H1 (cell line): ENCODE results near the gene PRKAR1B. TPM values are rescaled to one million over a fixed set of nuclear protein-coding genes. Genes with fewer than 3 reads are reported as not detected.

ENCODE experiments used
- CTCF ChIA-PET: fragments of 300-600 bp; sonication (Branson Sonifier 250); formaldehyde crosslinking; loops from one replicate; lab custom pipeline; 2021; ENCODE audit not compliant: partially characterized antibody; lab: Charles Lee
- POLR2A ChIA-PET: fragments of 300-600 bp; sonication (Branson Sonifier 250); formaldehyde crosslinking; loops from one replicate; lab custom pipeline; 2021; ENCODE audit warnings: inconsistent platforms; ENCODE audit not compliant: partially characterized antibody; lab: Charles Lee
- DNase-seq, 2 experiments: peaks; one replicate each; pipeline versions ENCODE4 v3.0.0 to v3.0.0-alpha.2; 2010 to 2022; ENCODE audit warnings: low spot score in 2 of 2, low read depth in 1 of 2, mixed read lengths in 1 of 2
- FAIRE-seq: peaks from 2 replicates; lab custom pipeline; 2011; peaks lifted over from hg19 to GRCh38; lab: Jason Lieb, UNC
- H2AFZ ChIP-seq: 2 replicates; pipeline ENCODE4 v1.8.1; 2012; ENCODE audit warnings: low read length, inconsistent platforms
- H2AK5ac ChIP-seq: 2 replicates; pipeline ENCODE4 v1.6.1; 2013; ENCODE audit warnings: low read depth, low read length
- H2BK120ac ChIP-seq: replicated peaks from 2 replicates; pipeline ENCODE3; 2013; ENCODE audit warnings: low read depth, low read length, inconsistent platforms
- H2BK12ac ChIP-seq: 2 replicates; pipeline ENCODE4 v1.6.1; 2013; ENCODE audit warnings: low read depth, low read length
- H2BK15ac ChIP-seq: 2 replicates; pipeline ENCODE4 v1.6.1; 2013; ENCODE audit warnings: low read length
- H2BK20ac ChIP-seq: 2 replicates; pipeline ENCODE4 v1.6.1; 2013; ENCODE audit warnings: low read length
- H2BK5ac ChIP-seq: 2 replicates; pipeline ENCODE4 v1.6.1; 2013; ENCODE audit warnings: low read depth, low read length
- H3K14ac ChIP-seq: 2 replicates; pipeline ENCODE4 v1.6.1; 2013; ENCODE audit warnings: inconsistent platforms; ENCODE audit not compliant: insufficient read length
- H3K18ac ChIP-seq: 2 replicates; pipeline ENCODE4 v1.6.1; 2013; ENCODE audit warnings: low read length; ENCODE audit errors: extremely low read depth
- H3K23ac ChIP-seq: 2 replicates; pipeline ENCODE4 v1.6.1; 2013; ENCODE audit warnings: inconsistent platforms; ENCODE audit not compliant: insufficient read length
- H3K23me2 ChIP-seq: 2 replicates; pipeline ENCODE4 v1.6.1; 2013; ENCODE audit warnings: low read depth, low read length
- H3K27ac ChIP-seq: 2 replicates; pipeline ENCODE4 v1.6.1; 2011; ENCODE audit warnings: low read depth, low read length, inconsistent platforms
- H3K27me3 ChIP-seq, 4 experiments: replicated peaks in 1 of 4; 1 replicate in 1 of 4; 2 replicates in 3 of 4; pipeline versions ENCODE4 v1.6.1 to v1.8.1; 2011 to 2013; ENCODE audit warnings: low read length in 3 of 4, mild to moderate bottlenecking in 3 of 4, inconsistent platforms in 2 of 4, mixed read lengths in 2 of 4, moderate library complexity in 1 of 4; ENCODE audit not compliant: control insufficient read depth in 3 of 4, insufficient read depth in 3 of 4; ENCODE audit errors: extremely low read depth in 1 of 4
- H3K36me3 ChIP-seq, 4 experiments: 2 replicates each; pipeline versions ENCODE4 v1.6.1 to v1.8.1; 2011 to 2013; ENCODE audit warnings: mild to moderate bottlenecking in 4 of 4, low read length in 3 of 4, moderate library complexity in 2 of 4, control low read depth in 1 of 4, inconsistent platforms in 1 of 4; ENCODE audit not compliant: insufficient read depth in 4 of 4, control insufficient read depth in 2 of 4
- H3K4ac ChIP-seq: replicated peaks from 2 replicates; pipeline ENCODE3; 2013; ENCODE audit warnings: low read length, low read depth, mixed read lengths, inconsistent platforms; ENCODE audit not compliant: insufficient read length
- H3K4me1 ChIP-seq, 4 experiments: replicated peaks in 1 of 4; 1 replicate in 1 of 4; 2 replicates in 3 of 4; pipeline versions ENCODE4 v1.6.1 to v1.8.1; 2011 to 2013; ENCODE audit warnings: low read length in 3 of 4, inconsistent platforms in 2 of 4, mixed read lengths in 1 of 4; ENCODE audit not compliant: insufficient read depth in 4 of 4, control insufficient read depth in 3 of 4
- H3K4me2 ChIP-seq, 2 experiments: 2 replicates each; pipeline versions ENCODE4 v1.6.1 to v1.8.1; 2011 to 2013; ENCODE audit warnings: low read depth in 2 of 2, low read length in 2 of 2, control low read depth in 1 of 2, inconsistent platforms in 1 of 2, mild to moderate bottlenecking in 1 of 2; ENCODE audit not compliant: insufficient read depth in 1 of 2
- H3K4me3 ChIP-seq, 4 experiments: fragments of 200-600, 300-600 bp in 1 of 4; sonication (generic), shearing (Covaris generic), sonication (Bioruptor Twin) in 1 of 4; 2 replicates each; pipeline versions ENCODE4 v1.5.1 to v1.8.1; 2011 to 2016; ENCODE audit warnings: low read length in 4 of 4, low read depth in 3 of 4, control low read depth in 2 of 4, inconsistent platforms in 2 of 4, mild to moderate bottlenecking in 2 of 4, mixed read lengths in 1 of 4, moderate library complexity in 1 of 4; ENCODE audit not compliant: insufficient read depth in 2 of 4; ENCODE audit errors: extremely low read depth in 1 of 4
- H3K56ac ChIP-seq: replicated peaks from 2 replicates; pipeline ENCODE3; 2013; ENCODE audit warnings: low read depth, mild to moderate bottlenecking, mixed read lengths, low read length, inconsistent platforms; ENCODE audit not compliant: insufficient read length
- H3K79me1 ChIP-seq: 2 replicates; pipeline ENCODE4 v1.6.1; 2013; ENCODE audit warnings: low read depth, low read length, control low read depth
- H3K79me2 ChIP-seq, 2 experiments: 2 replicates each; pipeline versions ENCODE4 v1.6.1 to v1.8.1; 2012 to 2013; ENCODE audit warnings: low read length in 2 of 2, mild to moderate bottlenecking in 2 of 2, inconsistent platforms in 1 of 2; ENCODE audit not compliant: insufficient read depth in 2 of 2, control insufficient read depth in 1 of 2
- H3K9ac ChIP-seq, 4 experiments: replicated peaks in 1 of 4; 1 replicate in 1 of 4; 2 replicates in 3 of 4; pipeline versions ENCODE4 v1.6.1 to v1.8.1; 2011 to 2013; ENCODE audit warnings: low read depth in 3 of 4, low read length in 3 of 4, control low read depth in 2 of 4, mild to moderate bottlenecking in 2 of 4, moderate library complexity in 2 of 4, inconsistent platforms in 1 of 4; ENCODE audit errors: extremely low read depth in 1 of 4
- H3K9me3 ChIP-seq, 2 experiments: 2 replicates each; pipeline versions ENCODE4 v1.6.1 to v1.8.1; 2012 to 2013; ENCODE audit warnings: mild to moderate bottlenecking in 2 of 2, moderate library complexity in 2 of 2, control low read depth in 1 of 2, inconsistent platforms in 1 of 2, low read depth in 1 of 2, low read length in 1 of 2, mixed read lengths in 1 of 2; ENCODE audit not compliant: insufficient read depth in 2 of 2
- H4K20me1 ChIP-seq, 2 experiments: replicated peaks in 1 of 2; 2 replicates each; pipeline versions ENCODE3 to v1.8.1; 2011 to 2013; ENCODE audit warnings: inconsistent platforms in 2 of 2, low read length in 2 of 2, mild to moderate bottlenecking in 1 of 2; ENCODE audit not compliant: insufficient read depth in 2 of 2, control insufficient read depth in 1 of 2
- H4K5ac ChIP-seq: 2 replicates; pipeline ENCODE4 v1.6.1; 2013; ENCODE audit warnings: low read length, low read depth, mixed read lengths, inconsistent platforms; ENCODE audit not compliant: insufficient read length
- H4K8ac ChIP-seq: 2 replicates; pipeline ENCODE4 v1.8.0; 2013; ENCODE audit warnings: mild to moderate bottlenecking, moderate library complexity, low read length, inconsistent platforms; ENCODE audit not compliant: insufficient read depth; ENCODE audit errors: extremely low read depth
- H4K91ac ChIP-seq: replicated peaks from 2 replicates; pipeline ENCODE3; 2013; ENCODE audit warnings: low read length, mixed read lengths, inconsistent platforms; ENCODE audit not compliant: insufficient read length
- ATF3 ChIP-seq: IDR thresholded peaks from 2 replicates; pipeline ENCODE4 v1.6.1; 2011; ENCODE audit warnings: low read depth, mild to moderate bottlenecking, low read length; ENCODE audit not compliant: insufficient read depth
- BCL11A ChIP-seq, 2 experiments: IDR thresholded peaks; one replicate each; pipeline ENCODE4 v1.6.1; 2011; ENCODE audit warnings: low read depth in 2 of 2, low read length in 2 of 2, mild to moderate bottlenecking in 2 of 2
- CBX5 ChIP-seq: fragments of 300-800, 300-1000 bp; sonication (generic); IDR thresholded peaks from 2 replicates; pipeline ENCODE4 v1.7.1; 2016; ENCODE audit warnings: antibody characterized with exemption, low read length, low read depth
- CREB1 ChIP-seq: IDR thresholded peaks from 2 replicates; pipeline ENCODE4 v1.6.1; 2012; ENCODE audit warnings: inconsistent platforms
- GABPA ChIP-seq: IDR thresholded peaks from 2 replicates; pipeline ENCODE4 v1.6.1; 2011; ENCODE audit warnings: mild to moderate bottlenecking, low read length, moderate library complexity, borderline replicate concordance; ENCODE audit not compliant: insufficient read depth
- HDAC2 ChIP-seq, 2 experiments: fragments of 300-600 bp in 1 of 2; sonication (generic) in 1 of 2; IDR thresholded peaks; 2 replicates each; pipeline ENCODE4 v1.6.1; 2011 to 2012; ENCODE audit warnings: low read depth in 2 of 2, low read length in 2 of 2, mild to moderate bottlenecking in 2 of 2, moderate library complexity in 2 of 2, borderline replicate concordance in 1 of 2, inconsistent platforms in 1 of 2
- HDAC6 ChIP-seq: IDR thresholded peaks from one replicate; pipeline ENCODE4 v1.7.1; 2012; ENCODE audit warnings: low read depth, mild to moderate bottlenecking, inconsistent platforms, low read length, moderate library complexity
- KDM4A ChIP-seq: IDR thresholded peaks from one replicate; pipeline ENCODE4 v1.7.1; 2012; ENCODE audit warnings: low read depth, mild to moderate bottlenecking, moderate library complexity, low read length, inconsistent platforms; ENCODE audit not compliant: severe bottlenecking
- PHF8 ChIP-seq: fragments of 200-600 bp; sonication (generic); conservative IDR thresholded peaks from 2 replicates; pipeline ENCODE4 v1.7.1; 2012; ENCODE audit warnings: low read depth, mild to moderate bottlenecking, inconsistent platforms, low read length, moderate library complexity
- SUZ12 ChIP-seq: fragments of 200-600 bp; sonication (generic); IDR thresholded peaks from 2 replicates; pipeline ENCODE4 v1.6.1; 2012; ENCODE audit warnings: mild to moderate bottlenecking, inconsistent platforms, low read length, moderate library complexity, mixed read lengths
- TAF1 ChIP-seq: IDR thresholded peaks from 2 replicates; pipeline ENCODE4 v1.6.1; 2011; ENCODE audit warnings: mild to moderate bottlenecking, low read depth, low read length
- WGBS, 2 experiments: shearing (Covaris generic) in 1 of 2; methylation state at CpG; one replicate each; pipeline versions ENCODE4 v1.1.6 to v1.1.7; 2013 to 2015; ENCODE audit warnings: low lambda C conversion rate in 2 of 2, mixed read lengths in 2 of 2, inconsistent platforms in 1 of 2, low coverage in 1 of 2, missing lambda C conversion rate in 1 of 2; ENCODE audit not compliant: insufficient replicate concordance in 2 of 2, insufficient coverage in 1 of 2, insufficient read length in 1 of 2; ENCODE audit errors: extremely low coverage in 1 of 2, missing lambda C conversion rate in 1 of 2; 5-methylcytosine and 5-hydroxymethylcytosine counted together
- polyA plus RNA-seq, 7 experiments: library from polyadenylated mRNA; depleted of rRNA in 3 of 7; stranded (reverse) in 5 of 7; unstranded in 2 of 7; fragments of >200 nt in 5 of 7; fragments of 200-250 nt in 2 of 7; gene quantifications; 1 replicate in 5 of 7; 2 replicates in 1 of 7; 4 replicates in 1 of 7; pipeline versions ENCODE4 v1.2.1 to v1.2.3, GENCODE V29; 2011 to 2013; ENCODE audit warnings: missing spikeins in 2 of 7, mixed read lengths in 2 of 7
- total RNA-seq: library from RNA; stranded (reverse); fragmentation: NEBNext Ultra II Directional; extraction: Animal tissue kit (Norgen Biotek cat#: 25700); gene quantifications from 2 replicates; pipeline ENCODE4 v1.2.1, GENCODE V29; 2021

Gene PRKAR1B
- total and polyA plus RNA-seq, 2 of the 8 experiments (the other 6 are each of a cell fraction or from before 2014, with no cell fraction given), result 12.3 to 55.7 TPM

GRCh38 chr7:653829-654764 is 73.0 kb downstream of the PRKAR1B start:
- Histone ChIP-seq H3K18ac (no peak overlapping the region), H2BK20ac (no peak overlapping the region), H2BK120ac (no peak overlapping the region), H3K56ac (peak overlapping the region; percentile 87), H3K4me1 (no peaks in the 10 kb centered on the region), H3K27me3 (no peaks in the 10 kb centered on the region), H4K91ac (no peak overlapping the region), H3K4me2 (no peak overlapping the region), H2BK12ac (no peak overlapping the region; the same call in 1 of the 2 replicates), H4K8ac (no peak overlapping the region), H3K9me3 (peaks cover 14 to 29% of the 10 kb centered on the region in 2 experiments), H3K79me1 (0 out of 2 replicates have a peak, but pooled peaks cover 5% of the 10 kb centered on the region), H3K4me3 (no peak overlapping the region), H3K27ac (no peak overlapping the region), H2BK15ac (no peak overlapping the region), H3K9ac (no peak overlapping the region), H4K5ac (no peak overlapping the region), H3K14ac (no peak overlapping the region), H2AK5ac (peak overlapping the region; percentile 26), H3K79me2 (peaks cover 8 to 23% of the 10 kb centered on the region in 2 experiments; a peak in 3 of 4 replicates), H3K4ac (no peak overlapping the region), H3K36me3 (peaks cover 0 to 6% (median 1%) of the 10 kb centered on the region in 4 experiments; a peak in 2 of 8 replicates), H2AFZ (no peak overlapping the region), H2BK5ac (0 out of 2 replicates have a peak overlapping the region, but pooled peaks have one; percentile 12), H3K23ac (no peak overlapping the region), H3K23me2 (peaks cover 20% of the 10 kb centered on the region; the same call in 1 of the 2 replicates), H4K20me1 (peaks cover 0 to 10% of the 10 kb centered on the region in 2 experiments)
- ChIA-PET POLR2A (no interaction called here), CTCF (no interaction called here)
- 87 to 100% methylated on average over 3 to 4 of the region's 4 CpGs for whole genome bisulfite sequencing, 2 experiments
- FAIRE-seq, result no peak
- DNase-seq, result no peak
- TF ChIP-seq PHF8, result no peak
- no peak for TF ChIP-seq HDAC6
- no peak for TF ChIP-seq BCL11A (IDR thresholded peaks at IDR 0.05; ENCODE audit: low read depth in 2 of 2, low read length in 2 of 2)
- TF ChIP-seq HDAC2 (IDR thresholded peaks at IDR 0.05; ENCODE audit: borderline replicate concordance in 1 of 2, low read depth in 2 of 2, low read length in 2 of 2), result no peak
- no peak for TF ChIP-seq GABPA
- TF ChIP-seq TAF1, result no peak
- TF ChIP-seq CBX5, result no peak
- TF ChIP-seq SUZ12, result no peak
- TF ChIP-seq CREB1, result no peak
- no peak for TF ChIP-seq KDM4A
- TF ChIP-seq ATF3, result no peak
